NT2/D1 (cell line): ENCODE results near the gene RBKS.

Experiments
- SUZ12 ChIP-seq: IDR thresholded peaks from 2 replicates; pipeline ENCODE4 v1.6.1; 2011; ENCODE audit not compliant: insufficient read length, insufficient read depth; ENCODE audit errors: extremely low read depth
- YY1 ChIP-seq: IDR thresholded peaks from 2 replicates; pipeline ENCODE4 v1.6.1; 2011; ENCODE audit not compliant: insufficient read length, insufficient read depth
- ZNF274 ChIP-seq: IDR thresholded peaks from 2 replicates; pipeline ENCODE4 v1.6.1; 2011; ENCODE audit warnings: mild to moderate bottlenecking, low read depth, low read length

GRCh38 chr2:27802547-27802946, 87.6 kb downstream of the RBKS start:
- TF ChIP-seq YY1 (no peak), ZNF274 (no peak), SUZ12 (no peak)
